GM21619 (cell line): ENCODE data around the gene AASS.

ENCODE experiments used
- ATAC-seq: cut with Tn5 transposase; IDR thresholded peaks from one replicate; pipeline ENCODE4 v1.9.1; 2021; ENCODE audit not compliant: unreplicated experiment

The AASS gene

GRCh38 chr7:122123746-122124145 is 20.3 kb downstream of the AASS start:
- ATAC-seq = no peak

GRCh38 chr7:122118757-122119156 is 25.3 kb downstream of the AASS start:
- no peak for ATAC-seq

GRCh38 chr7:122103064-122103463 is 41.0 kb downstream of the AASS start:
- no peak for ATAC-seq

- ATAC-seq = no peak
These were observed 44.0 kb downstream of the AASS start for GRCh38 chr7:122100021-122100420.

- ATAC-seq = no peak
These were observed 48.4 kb downstream of the AASS start for GRCh38 chr7:122095642-122096041.

- ATAC-seq = no peak
These were observed 49.5 kb downstream of the AASS start for GRCh38 chr7:122094549-122094948.

GRCh38 chr7:122092964-122093797 is 50.9 kb downstream of the AASS start:
- ATAC-seq = peak; percentile 97

- no peak for ATAC-seq
These were observed 61.4 kb downstream of the AASS start for GRCh38 chr7:122082670-122083069.

- ATAC-seq = no peak
These were observed 61.9 kb downstream of the AASS start for GRCh38 chr7:122082160-122082559.

- no peak for ATAC-seq
These were observed 70.4 kb downstream of the AASS start for GRCh38 chr7:122073635-122074034.

GRCh38 chr7:122072924-122073599 is 71.0 kb downstream of the AASS start:
- ATAC-seq = no peak

- no peak for ATAC-seq
These were observed 71.8 kb downstream of the AASS start for GRCh38 chr7:122072272-122072671.

GRCh38 chr7:122070834-122071233 is 73.2 kb downstream of the AASS start:
- no peak for ATAC-seq

GRCh38 chr7:122070062-122070461 is 74.0 kb downstream of the AASS start:
- no peak for ATAC-seq

GRCh38 chr7:122068999-122069398 is 75.0 kb downstream of the AASS start:
- ATAC-seq = no peak

- no peak for ATAC-seq
These were observed 76.0 kb downstream of the AASS start for GRCh38 chr7:122068046-122068445.

GRCh38 chr7:122067077-122067476 is 77.0 kb downstream of the AASS start:
- no peak for ATAC-seq

- no peak for ATAC-seq
These were observed 79.1 kb downstream of the AASS start for GRCh38 chr7:122064971-122065370.

GRCh38 chr7:122063146-122063545 is 80.9 kb downstream of the AASS start:
- ATAC-seq = no peak

- no peak for ATAC-seq
These were observed 84.5 kb downstream of the AASS start for GRCh38 chr7:122059542-122059941.

- ATAC-seq = no peak
These were observed 87.1 kb downstream of the AASS start for GRCh38 chr7:122056977-122057376.

GRCh38 chr7:122055073-122055472 is 89.0 kb downstream of the AASS start:
- ATAC-seq = no peak
